SIG-M5 treated with dmso at 0.1 percent for 504 hours (cell line): Measurements from ENCODE around the gene CACNA1B.

ENCODE experiments used
- DNase-seq: peaks from one replicate; lab custom pipeline; 2025; ENCODE audit not compliant: unreplicated experiment; lab: John Stamatoyannopoulos, UW

CACNA1B gene

GRCh38 chr9:137978262-137978714 is 100.7 kb downstream of the CACNA1B start:
- DNase-seq: no peak

GRCh38 chr9:137982200-137982599 is 104.6 kb downstream of the CACNA1B start:
- peak; percentile 47 for DNase-seq

GRCh38 chr9:137984005-137984404 is 106.4 kb downstream of the CACNA1B start:
- no peak for DNase-seq

- no peak for DNase-seq
Measured at GRCh38 chr9:137984520-137985257, 107.1 kb downstream of the CACNA1B start.

GRCh38 chr9:137985637-137986071 is 108.1 kb downstream of the CACNA1B start:
- no peak for DNase-seq

- DNase-seq: no peak
Measured at GRCh38 chr9:137986268-137987099, 108.9 kb downstream of the CACNA1B start.

GRCh38 chr9:137987244-137988030 is 109.9 kb downstream of the CACNA1B start:
- no peak for DNase-seq

- DNase-seq: no peak
Measured at GRCh38 chr9:137988051-137988450, 110.5 kb downstream of the CACNA1B start.

- no peak for DNase-seq
Measured at GRCh38 chr9:137988701-137989100, 111.1 kb downstream of the CACNA1B start.

- no peak for DNase-seq
Measured at GRCh38 chr9:137989156-137989555, 111.6 kb downstream of the CACNA1B start.

GRCh38 chr9:137989999-137990715 is 112.6 kb downstream of the CACNA1B start:
- DNase-seq: no peak

GRCh38 chr9:138003485-138004190 is 126.1 kb downstream of the CACNA1B start:
- DNase-seq: no peak

- DNase-seq: no peak
Measured at GRCh38 chr9:138006576-138007233, 129.1 kb downstream of the CACNA1B start.

GRCh38 chr9:138007566-138007917 is 130.0 kb downstream of the CACNA1B start:
- no peak for DNase-seq

GRCh38 chr9:138007918-138008841 is 130.6 kb downstream of the CACNA1B start:
- DNase-seq: no peak

GRCh38 chr9:138009016-138009802 is 131.6 kb downstream of the CACNA1B start:
- DNase-seq: no peak

GRCh38 chr9:138009803-138010690 is 132.5 kb downstream of the CACNA1B start:
- DNase-seq: no peak
